ENCODE results near the gene FAM167B.
A peak's percentile ranks its signal among the peaks of the same experiment; 100 is the strongest.

FAM167B gene

GRCh38 chr1:32266921-32267591, 20.0 kb downstream of the FAM167B start:
- Histone ChIP-seq H3K27me3 (ENCODE audit: control insufficient read depth, insufficient read depth, low read length) (no peaks in the 10 kb centered on the region), H3K9me3 (ENCODE audit: control insufficient read depth, low read length) (no peaks in the 10 kb centered on the region), H3K4me3 (ENCODE audit: low read depth, low read length) (no peak overlapping the region), H3K4me1 (no peaks in the 10 kb centered on the region), H3K36me3 (ENCODE audit: control insufficient read depth, insufficient read depth, low read length) (no peaks in the 10 kb centered on the region), H3K4me2 (ENCODE audit: low read length) (no peak overlapping the region), H3K9ac (no peak overlapping the region), H2AFZ (no peak overlapping the region), H3K27ac (no peak overlapping the region), H3K79me2 (no peaks in the 10 kb centered on the region)
- TF ChIP-seq, protein P1, sequence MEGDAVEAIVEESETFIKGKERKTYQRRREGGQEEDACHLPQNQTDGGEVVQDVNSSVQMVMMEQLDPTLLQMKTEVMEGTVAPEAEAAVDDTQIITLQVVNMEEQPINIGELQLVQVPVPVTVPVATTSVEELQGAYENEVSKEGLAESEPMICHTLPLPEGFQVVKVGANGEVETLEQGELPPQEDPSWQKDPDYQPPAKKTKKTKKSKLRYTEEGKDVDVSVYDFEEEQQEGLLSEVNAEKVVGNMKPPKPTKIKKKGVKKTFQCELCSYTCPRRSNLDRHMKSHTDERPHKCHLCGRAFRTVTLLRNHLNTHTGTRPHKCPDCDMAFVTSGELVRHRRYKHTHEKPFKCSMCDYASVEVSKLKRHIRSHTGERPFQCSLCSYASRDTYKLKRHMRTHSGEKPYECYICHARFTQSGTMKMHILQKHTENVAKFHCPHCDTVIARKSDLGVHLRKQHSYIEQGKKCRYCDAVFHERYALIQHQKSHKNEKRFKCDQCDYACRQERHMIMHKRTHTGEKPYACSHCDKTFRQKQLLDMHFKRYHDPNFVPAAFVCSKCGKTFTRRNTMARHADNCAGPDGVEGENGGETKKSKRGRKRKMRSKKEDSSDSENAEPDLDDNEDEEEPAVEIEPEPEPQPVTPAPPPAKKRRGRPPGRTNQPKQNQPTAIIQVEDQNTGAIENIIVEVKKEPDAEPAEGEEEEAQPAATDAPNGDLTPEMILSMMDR (IDR thresholded peaks at IDR 0.05): no peak

GRCh38 chr1:32269744-32270143, 22.7 kb downstream of the FAM167B start:
- H3K4me3 ChIP-seq (ENCODE audit: low read depth, low read length): no peak overlapping the region
- no peak overlapping the region for H3K27ac ChIP-seq
- H3K36me3 ChIP-seq (ENCODE audit: control insufficient read depth, insufficient read depth, low read length): no peaks in the 10 kb centered on the region
- no peaks in the 10 kb centered on the region for H3K9me3 ChIP-seq (ENCODE audit: control insufficient read depth, low read length)
- no peak overlapping the region for H2AFZ ChIP-seq
- H3K9ac ChIP-seq: no peak overlapping the region
- no peaks in the 10 kb centered on the region for H3K4me1 ChIP-seq
- no peaks in the 10 kb centered on the region for H3K27me3 ChIP-seq (ENCODE audit: control insufficient read depth, insufficient read depth, low read length)
- no peak overlapping the region for H3K4me2 ChIP-seq (ENCODE audit: low read length)
- TF ChIP-seq, protein P1 (IDR thresholded peaks at IDR 0.05): no peak
- H3K79me2 ChIP-seq: no peaks in the 10 kb centered on the region

DNA sequence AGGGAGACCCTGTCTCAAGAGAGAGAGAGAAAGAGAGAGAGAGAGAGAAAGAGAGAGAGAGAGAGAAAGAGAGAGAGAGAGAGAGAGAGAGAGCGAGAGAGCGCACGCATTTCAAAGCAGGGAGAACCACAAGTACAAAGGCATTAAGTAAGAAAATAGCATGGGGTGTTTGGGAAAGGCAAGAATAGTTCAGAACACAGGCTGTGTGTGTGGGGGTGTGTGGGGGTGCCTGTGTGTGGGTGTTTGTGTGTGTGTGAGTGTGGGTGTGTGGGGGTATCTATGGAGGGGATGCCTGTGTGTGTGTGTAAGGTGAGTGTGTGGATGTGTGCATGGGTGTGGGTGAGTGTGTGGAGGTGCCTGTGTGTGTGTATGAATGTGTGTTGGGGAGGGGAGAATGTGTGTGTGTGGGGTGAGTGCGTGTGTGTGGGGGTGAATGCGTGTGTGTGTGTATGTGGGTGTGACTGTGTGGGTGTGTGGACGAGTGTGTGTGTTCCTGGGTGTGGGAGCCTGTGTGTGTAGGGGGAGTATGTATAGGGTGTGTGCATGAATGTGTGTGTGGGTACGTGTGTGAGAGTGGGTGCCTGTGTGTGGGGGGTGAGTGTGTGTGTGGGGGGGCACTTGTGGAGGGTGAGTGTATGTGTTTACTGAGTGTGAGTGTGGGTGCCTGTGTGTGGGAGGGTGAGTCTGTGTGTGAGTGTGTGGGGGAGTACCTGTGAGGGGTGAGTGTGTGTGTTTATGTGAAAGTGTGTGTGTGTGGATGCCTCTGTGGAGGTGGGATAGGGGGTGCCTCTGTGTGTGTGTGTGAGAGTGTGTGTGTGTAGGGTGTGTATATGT, 25.8 kb downstream of the FAM167B start:
- Histone ChIP-seq H3K9me3 (ENCODE audit: control insufficient read depth, low read length) (no peaks in the 10 kb centered on the region), H3K4me3 (ENCODE audit: low read depth, low read length) (no peak overlapping the region), H3K4me2 (ENCODE audit: low read length) (no peak overlapping the region), H3K36me3 (ENCODE audit: control insufficient read depth, insufficient read depth, low read length) (no peaks in the 10 kb centered on the region), H3K79me2 (no peaks in the 10 kb centered on the region), H2AFZ (no peak overlapping the region), H3K27ac (no peak overlapping the region), H3K4me1 (no peaks in the 10 kb centered on the region), H3K9ac (no peak overlapping the region), H3K27me3 (ENCODE audit: control insufficient read depth, insufficient read depth, low read length) (no peaks in the 10 kb centered on the region)
- TF ChIP-seq, protein P1 (IDR thresholded peaks at IDR 0.05): no peak

- peak overlapping the region; percentile 20 for H2AFZ ChIP-seq
- H3K27ac ChIP-seq: no peak overlapping the region
- no peaks in the 10 kb centered on the region for H3K27me3 ChIP-seq (ENCODE audit: control insufficient read depth, insufficient read depth, low read length)
- no peaks in the 10 kb centered on the region for H3K4me1 ChIP-seq
- peak overlapping the region; percentile 66 for H3K4me2 ChIP-seq (ENCODE audit: low read length)
- no peaks in the 10 kb centered on the region for H3K9me3 ChIP-seq (ENCODE audit: control insufficient read depth, low read length)
- H3K9ac ChIP-seq: no peak overlapping the region
- H3K4me3 ChIP-seq (ENCODE audit: low read depth, low read length): no peak overlapping the region
- TF ChIP-seq, protein P1 (IDR thresholded peaks at IDR 0.05): no peak
- H3K36me3 ChIP-seq (ENCODE audit: control insufficient read depth, insufficient read depth, low read length): no peaks in the 10 kb centered on the region
- no peaks in the 10 kb centered on the region for H3K79me2 ChIP-seq
Observed at GRCh38 chr1:32273391-32274208, 26.6 kb downstream of the FAM167B start.
